Hepatocyte (in vitro differentiated cells): Measurements from ENCODE around the gene GJA9. TPM values are rescaled to one million over a fixed set of nuclear protein-coding genes. Genes with fewer than 3 reads are reported as not detected.
"Not testable (repeated sequence)": the region's sequence is repeated elsewhere in the genome, so short reads cannot be mapped to it uniquely, and the experiment has no call there.

ENCODE experiments used
- DNase-seq: peaks from one replicate; pipeline ENCODE4 v3.0.0-alpha.2; 2016; ENCODE audit warnings: low spot score
- H2AFZ ChIP-seq: fragments of 200-600 bp; sonication (generic); 2 replicates; pipeline ENCODE4 v1.6.0; 2016; ENCODE audit warnings: antibody characterized with exemption, mild to moderate bottlenecking
- H3K27ac ChIP-seq: fragments of 200-600 bp; sonication (generic); 2 replicates; pipeline ENCODE4 v1.5.1; 2016; ENCODE audit warnings: mild to moderate bottlenecking
- H3K27me3 ChIP-seq: fragments of 200-600 bp; sonication (generic); 2 replicates; pipeline ENCODE4 v1.6.1; 2016
- H3K36me3 ChIP-seq: fragments of 200-600 bp; sonication (generic); replicated peaks from 2 replicates; pipeline ENCODE4 v1.5.1; 2016; ENCODE audit warnings: low read depth; ENCODE audit not compliant: insufficient read depth
- H3K4me1 ChIP-seq: fragments of 200-600 bp; sonication (generic); 2 replicates; pipeline ENCODE4 v1.5.1; 2016; ENCODE audit warnings: mild to moderate bottlenecking, moderate library complexity; ENCODE audit not compliant: insufficient read depth
- H3K4me2 ChIP-seq: fragments of 200-600 bp; sonication (generic); 2 replicates; pipeline ENCODE4 v1.6.0; 2016
- H3K4me3 ChIP-seq: fragments of 200-600 bp; sonication (generic); 2 replicates; pipeline ENCODE4 v1.5.1; 2016; ENCODE audit warnings: mild to moderate bottlenecking
- H3K79me2 ChIP-seq: fragments of 200-600 bp; sonication (generic); 2 replicates; pipeline ENCODE4 v1.6.0; 2017; ENCODE audit warnings: mild to moderate bottlenecking
- H3K9me2 ChIP-seq: fragments of 200-600 bp; sonication (generic); replicated peaks from 2 replicates; pipeline ENCODE4 v1.6.0; 2017; ENCODE audit warnings: mild to moderate bottlenecking; ENCODE audit not compliant: insufficient read depth
- H3K9me3 ChIP-seq: fragments of 200-600 bp; sonication (generic); 2 replicates; pipeline ENCODE4 v1.5.1; 2016; ENCODE audit warnings: low read depth, mild to moderate bottlenecking
- H4K20me1 ChIP-seq: fragments of 200-600 bp; sonication (generic); 2 replicates; pipeline ENCODE4 v1.6.0; 2016; ENCODE audit warnings: mild to moderate bottlenecking; ENCODE audit not compliant: insufficient read depth, poor library complexity, severe bottlenecking
- CTCF ChIP-seq: fragments of 200-600 bp; sonication (generic); IDR thresholded peaks from 2 replicates; pipeline ENCODE4 v1.5.1; 2016; ENCODE audit warnings: antibody characterized with exemption, mild to moderate bottlenecking; ENCODE audit not compliant: poor library complexity
- EZH2 ChIP-seq: fragments of 200-600 bp; sonication (generic); IDR thresholded peaks from 2 replicates; pipeline ENCODE4 v1.6.1; 2016; ENCODE audit warnings: antibody characterized with exemption, mild to moderate bottlenecking, borderline replicate concordance
- EZH2phosphoT487 ChIP-seq: fragments of 200-600 bp; sonication (generic); IDR thresholded peaks from one replicate; pipeline ENCODE4 v1.6.1; 2018; ENCODE audit warnings: antibody characterized with exemption, mild to moderate bottlenecking, low read depth, moderate library complexity; ENCODE audit not compliant: unreplicated experiment, severe bottlenecking
- WGBS: methylation state at CpG from one replicate; pipeline ENCODE4 v1.1.6; 2016; ENCODE audit warnings: low lambda C conversion rate; ENCODE audit errors: missing lambda C conversion rate; 5-methylcytosine and 5-hydroxymethylcytosine counted together
- polyA plus RNA-seq: library from polyadenylated mRNA; unstranded; fragments of >200 nt; fragmentation: Nextera tagmentation; extraction: Ambion mirVana; gene quantifications from 2 replicates; pipeline ENCODE4 v1.2.1, GENCODE V29; 2016
- total RNA-seq: library from RNA; depleted of rRNA; stranded (reverse); fragments of >200 nt; gene quantifications from 2 replicates; pipeline ENCODE4 v1.2.3, GENCODE V29; 2014

The GJA9 gene
- total and polyA plus RNA-seq, 2 experiments from 2014 or later = 0.34 TPM; not detected in 1

DNA sequence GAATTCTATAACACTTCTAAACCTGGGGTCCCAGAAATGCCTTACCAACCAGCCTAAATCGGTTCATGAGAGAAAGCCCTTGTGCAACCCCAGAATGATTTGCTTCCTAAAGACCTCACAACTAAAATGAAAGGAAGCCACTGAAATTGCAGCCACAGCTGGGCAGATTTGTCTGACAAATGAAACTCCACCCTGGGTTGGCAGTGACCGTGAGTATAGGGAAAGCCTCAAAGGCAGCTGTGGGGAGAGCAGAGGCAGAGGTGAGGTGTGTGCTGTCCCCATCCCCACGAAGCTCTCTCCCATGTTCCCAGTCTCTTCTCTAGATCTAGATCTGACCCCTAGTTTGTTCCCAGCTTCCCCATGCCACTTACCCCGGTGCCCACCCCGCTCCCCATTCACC, 37.2 kb upstream of the GJA9 start:
- Histone ChIP-seq H3K4me1 (no peaks in the 10 kb centered on the region), H3K9me3 (no peaks in the 10 kb centered on the region), H3K79me2 (no peaks in the 10 kb centered on the region), H3K27ac (no peak overlapping the region), H3K36me3 (no peaks in the 10 kb centered on the region), H3K4me3 (no peak overlapping the region), H2AFZ (no peak overlapping the region), H3K9me2 (no peaks in the 10 kb centered on the region), H3K27me3 (no peaks in the 10 kb centered on the region), H4K20me1 (no peaks in the 10 kb centered on the region), H3K4me2 (no peak overlapping the region)
- TF ChIP-seq EZH2phosphoT487 (no peak), EZH2 (no peak), CTCF (no peak)
- no peak for DNase-seq
- 86% methylated on average over 5 of the region's 5 CpGs for WGBS

- Histone ChIP-seq H3K9me3 (no peaks in the 10 kb centered on the region), H3K9me2 (no peaks in the 10 kb centered on the region), H2AFZ (no peak overlapping the region), H3K4me2 (no peak overlapping the region), H4K20me1 (no peaks in the 10 kb centered on the region), H3K36me3 (no peaks in the 10 kb centered on the region), H3K79me2 (no peaks in the 10 kb centered on the region), H3K27ac (no peak overlapping the region), H3K4me3 (no peak overlapping the region), H3K27me3 (no peaks in the 10 kb centered on the region), H3K4me1 (no peaks in the 10 kb centered on the region)
- TF ChIP-seq CTCF = no peak
- TF ChIP-seq EZH2phosphoT487 = no peak
- TF ChIP-seq EZH2 = no peak
- WGBS = 88% methylated on average over 1 of the region's 1 CpG
- no peak for DNase-seq
These were observed 36.4 kb upstream of the GJA9 start for GRCh38 chr1:38917772-38918171.

- WGBS = 88% methylated on average over 3 of the region's 3 CpGs
- H3K27me3 ChIP-seq = no peaks in the 10 kb centered on the region
- H3K9me3 ChIP-seq = no peaks in the 10 kb centered on the region
- no peaks in the 10 kb centered on the region for H3K9me2 ChIP-seq
- no peak for TF ChIP-seq CTCF
- no peak for TF ChIP-seq EZH2phosphoT487
- TF ChIP-seq EZH2 = no peak
- no peaks in the 10 kb centered on the region for H3K79me2 ChIP-seq
- H4K20me1 ChIP-seq = no peaks in the 10 kb centered on the region
- H3K36me3 ChIP-seq = no peaks in the 10 kb centered on the region
- H3K4me3 ChIP-seq = no peak overlapping the region
- no peak overlapping the region for H3K27ac ChIP-seq
- H3K4me2 ChIP-seq = no peak overlapping the region
- H2AFZ ChIP-seq = no peak overlapping the region
- DNase-seq = no peak
- H3K4me1 ChIP-seq = no peaks in the 10 kb centered on the region
These were observed 36.0 kb upstream of the GJA9 start for GRCh38 chr1:38917337-38917736.

DNA sequence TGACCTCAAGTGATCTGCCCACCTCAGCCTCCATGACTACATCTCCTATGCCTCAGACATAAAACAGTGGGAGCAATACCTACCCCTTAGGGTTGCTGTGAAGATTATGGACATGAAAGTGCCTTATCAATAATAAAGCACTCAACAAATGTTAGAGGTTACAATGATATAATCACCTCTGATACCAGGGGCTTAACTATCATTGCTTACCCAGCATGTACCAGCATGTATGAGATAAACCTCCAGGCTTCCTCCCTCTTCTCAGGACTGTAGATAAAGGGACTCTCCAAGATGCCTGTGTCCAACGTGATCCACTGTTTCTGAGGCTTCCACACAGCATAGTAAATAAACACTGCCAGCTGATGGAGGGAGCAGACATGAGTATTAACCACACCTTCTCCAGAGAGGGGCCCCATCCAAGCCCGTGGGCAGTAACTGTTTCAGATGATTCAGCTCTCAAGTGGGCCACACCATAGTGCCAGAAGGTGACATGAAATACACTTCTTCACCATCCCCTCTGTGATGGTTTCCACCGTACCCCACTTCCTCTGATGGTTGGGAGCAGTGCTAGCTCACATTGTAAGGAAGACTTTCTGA, 34.1 kb upstream of the GJA9 start:
- Histone ChIP-seq H2AFZ (no peak overlapping the region), H3K9me3 (no peaks in the 10 kb centered on the region), H3K36me3 (no peaks in the 10 kb centered on the region), H3K27me3 (no peaks in the 10 kb centered on the region), H3K4me3 (no peak overlapping the region), H3K4me1 (no peaks in the 10 kb centered on the region), H3K9me2 (no peaks in the 10 kb centered on the region), H3K79me2 (no peaks in the 10 kb centered on the region), H4K20me1 (no peaks in the 10 kb centered on the region), H3K4me2 (no peak overlapping the region), H3K27ac (no peak overlapping the region)
- 57% methylated on average over 3 of the region's 3 CpGs for whole genome bisulfite sequencing
- no peak for DNase-seq
- TF ChIP-seq EZH2phosphoT487 (no peak), CTCF (no peak), EZH2 (no peak)

DNA sequence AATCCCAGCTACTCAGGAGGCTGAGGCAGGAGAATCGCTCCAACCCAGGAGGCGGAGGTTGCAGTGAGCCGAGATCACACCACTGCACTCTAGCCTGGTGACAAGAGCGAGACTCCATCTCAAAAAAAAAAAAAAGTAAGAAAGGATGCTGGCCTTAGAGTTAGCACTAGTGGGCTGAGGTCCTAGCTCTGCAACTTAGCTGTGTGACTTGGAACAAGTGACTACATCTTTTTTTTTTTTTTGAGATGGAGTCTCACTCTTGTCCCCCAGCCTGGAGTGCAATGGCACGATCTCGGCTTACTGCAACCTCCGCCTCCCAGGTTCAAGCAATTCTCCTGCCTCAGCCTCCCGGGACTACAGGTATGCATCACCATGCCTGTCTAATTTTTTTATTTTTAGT, 33.5 kb upstream of the GJA9 start:
- not testable (repeated sequence) for H3K79me2 ChIP-seq, H4K20me1 ChIP-seq, H3K27me3 ChIP-seq, H3K4me3 ChIP-seq, H3K9me3 ChIP-seq, H3K27ac ChIP-seq, DNase-seq, H3K36me3 ChIP-seq, H3K4me2 ChIP-seq, H2AFZ ChIP-seq, H3K9me2 ChIP-seq, H3K4me1 ChIP-seq
- 94% methylated on average over 8 of the region's 8 CpGs for WGBS
